OCI-LY3 (cell line): ENCODE measurements around the gene HPS1.

ENCODE experiments used
- H2AFZ ChIP-seq: fragments of 200-600, 300-600 bp; shearing (Covaris generic); 2 replicates; pipeline ENCODE4 v1.6.0; 2014; ENCODE audit warnings: antibody characterized with exemption, low read depth, low read length
- H3K27ac ChIP-seq: fragments of 200-600, 300-600 bp; sonication (generic); 2 replicates; pipeline ENCODE4 v1.5.1; 2014; ENCODE audit warnings: mild to moderate bottlenecking, low read length, moderate library complexity, mixed read lengths
- H3K27me3 ChIP-seq: fragments of 200-600, 300-600 bp; sonication (generic); 2 replicates; pipeline ENCODE4 v1.6.1; 2014; ENCODE audit warnings: low read depth, low read length, mixed read lengths
- H3K36me3 ChIP-seq: fragments of 200-600, 300-600 bp; sonication (generic); replicated peaks from 2 replicates; pipeline ENCODE3; 2014; ENCODE audit warnings: low read depth, low read length, mixed read lengths
- H3K4me1 ChIP-seq: fragments of 300-600, 200-600 bp; sonication (generic); 2 replicates; pipeline ENCODE4 v1.6.1; 2014; ENCODE audit warnings: low read length, mixed read lengths
- H3K4me2 ChIP-seq: fragments of 200-600, 300-600 bp; sonication (generic); 2 replicates; pipeline ENCODE4 v1.6.1; 2014; ENCODE audit warnings: low read length, mixed read lengths
- H3K4me3 ChIP-seq: fragments of 300-600, 200-600 bp; sonication (generic); 2 replicates; pipeline ENCODE4 v1.5.1; 2014; ENCODE audit warnings: antibody characterized with exemption, mild to moderate bottlenecking, low read length, moderate library complexity
- H3K79me2 ChIP-seq: fragments of 300-600, 200-600 bp; shearing (Covaris generic); 2 replicates; pipeline ENCODE4 v1.6.1; 2014; ENCODE audit warnings: mild to moderate bottlenecking, low read length, mixed read lengths
- H3K9ac ChIP-seq: fragments of 300-600, 200-600 bp; shearing (Covaris generic); 2 replicates; pipeline ENCODE4 v1.6.0; 2014; ENCODE audit warnings: mild to moderate bottlenecking, low read length, moderate library complexity
- H3K9me3 ChIP-seq: fragments of 200-600, 300-600 bp; shearing (Covaris generic); 2 replicates; pipeline ENCODE4 v1.6.1; 2014; ENCODE audit warnings: low read length, mixed read lengths; ENCODE audit not compliant: insufficient read depth
- H4K20me1 ChIP-seq: fragments of 200-600, 300-600 bp; sonication (generic); 2 replicates; pipeline ENCODE4 v1.6.1; 2016; ENCODE audit warnings: low read length, mixed read lengths; ENCODE audit not compliant: insufficient read depth
- EZH2phosphoT487 ChIP-seq: fragments of 200-600 bp; shearing (Covaris generic); IDR thresholded peaks from 2 replicates; pipeline ENCODE4 v1.6.1; 2018; ENCODE audit warnings: antibody characterized with exemption, mixed run types, low read depth
- TF ChIP-seq, protein P1 (sequence below): fragments of 200-600, 300-600 bp; sonication (generic); IDR thresholded peaks from 2 replicates; pipeline ENCODE4 v1.5.1; 2014; ENCODE audit warnings: antibody characterized with exemption, low read length, low read depth

Gene HPS1

DNA sequence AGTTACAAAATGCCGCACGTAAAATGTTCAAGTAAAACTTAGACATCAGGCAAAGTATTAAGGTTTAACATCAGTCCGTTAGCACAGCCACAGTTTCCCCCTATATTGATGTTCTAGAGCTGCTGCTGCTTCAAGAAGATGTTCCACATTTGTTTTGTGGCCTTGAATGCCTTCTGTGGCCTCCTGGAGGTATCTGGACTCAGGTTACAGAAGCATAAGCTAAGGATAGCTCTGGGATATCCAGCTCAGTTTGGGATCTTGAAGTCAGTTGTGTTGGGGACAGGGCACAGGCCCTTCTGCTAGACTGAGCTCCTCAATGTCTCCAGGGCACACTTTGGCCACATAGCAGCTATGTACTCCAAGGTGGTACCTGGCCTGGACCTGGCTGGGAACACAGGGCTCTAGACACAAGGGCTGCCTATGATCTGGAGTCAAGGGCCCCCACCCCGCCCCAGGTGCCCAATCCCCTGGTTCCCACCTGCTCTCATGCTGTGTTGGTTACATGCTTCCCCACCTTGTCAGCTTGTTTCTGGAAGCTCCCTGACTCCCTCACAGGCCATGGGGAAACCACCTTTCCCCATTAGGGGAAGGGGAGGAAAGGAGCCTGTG lies 36.5 kb downstream of the HPS1 start:
- Histone ChIP-seq H3K27me3 (no peaks in the 10 kb centered on the region), H3K27ac (no peak overlapping the region), H3K79me2 (no peaks in the 10 kb centered on the region), H4K20me1 (no peaks in the 10 kb centered on the region), H3K36me3 (no peaks in the 10 kb centered on the region), H3K4me2 (no peak overlapping the region), H3K4me3 (no peak overlapping the region), H3K4me1 (peaks cover 37% of the 10 kb centered on the region), H3K9ac (no peak overlapping the region), H2AFZ (no peak overlapping the region), H3K9me3 (no peaks in the 10 kb centered on the region)
- TF ChIP-seq, protein P1, sequence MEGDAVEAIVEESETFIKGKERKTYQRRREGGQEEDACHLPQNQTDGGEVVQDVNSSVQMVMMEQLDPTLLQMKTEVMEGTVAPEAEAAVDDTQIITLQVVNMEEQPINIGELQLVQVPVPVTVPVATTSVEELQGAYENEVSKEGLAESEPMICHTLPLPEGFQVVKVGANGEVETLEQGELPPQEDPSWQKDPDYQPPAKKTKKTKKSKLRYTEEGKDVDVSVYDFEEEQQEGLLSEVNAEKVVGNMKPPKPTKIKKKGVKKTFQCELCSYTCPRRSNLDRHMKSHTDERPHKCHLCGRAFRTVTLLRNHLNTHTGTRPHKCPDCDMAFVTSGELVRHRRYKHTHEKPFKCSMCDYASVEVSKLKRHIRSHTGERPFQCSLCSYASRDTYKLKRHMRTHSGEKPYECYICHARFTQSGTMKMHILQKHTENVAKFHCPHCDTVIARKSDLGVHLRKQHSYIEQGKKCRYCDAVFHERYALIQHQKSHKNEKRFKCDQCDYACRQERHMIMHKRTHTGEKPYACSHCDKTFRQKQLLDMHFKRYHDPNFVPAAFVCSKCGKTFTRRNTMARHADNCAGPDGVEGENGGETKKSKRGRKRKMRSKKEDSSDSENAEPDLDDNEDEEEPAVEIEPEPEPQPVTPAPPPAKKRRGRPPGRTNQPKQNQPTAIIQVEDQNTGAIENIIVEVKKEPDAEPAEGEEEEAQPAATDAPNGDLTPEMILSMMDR, result no peak
- no peak for TF ChIP-seq EZH2phosphoT487

DNA sequence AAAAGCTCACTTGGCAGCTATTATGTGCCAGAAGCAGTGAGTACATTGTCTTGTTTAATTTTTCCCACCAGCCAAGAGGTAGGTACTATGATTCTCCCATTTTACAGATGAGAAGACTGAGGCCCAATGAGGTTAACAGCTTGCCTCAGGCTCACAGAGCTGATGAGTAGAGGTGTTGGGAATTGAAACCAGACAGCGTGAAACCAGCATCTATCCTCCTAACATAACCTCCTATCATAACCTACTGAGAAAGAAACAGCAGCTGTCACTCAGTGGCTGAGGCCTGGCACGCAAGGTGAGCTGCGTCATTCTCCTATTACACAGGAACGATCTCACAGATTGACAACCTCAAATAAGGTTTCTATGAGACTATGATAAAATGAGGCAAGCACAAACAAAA lies 37.9 kb downstream of the HPS1 start:
- no peaks in the 10 kb centered on the region for H3K79me2 ChIP-seq
- H3K4me2 ChIP-seq, result no peak overlapping the region; the same call in 1 of the 2 replicates
- H4K20me1 ChIP-seq, result no peaks in the 10 kb centered on the region
- no peak overlapping the region for H3K4me3 ChIP-seq
- no peaks in the 10 kb centered on the region for H3K9me3 ChIP-seq
- peaks cover 49% of the 10 kb centered on the region for H3K4me1 ChIP-seq
- no peak overlapping the region for H2AFZ ChIP-seq
- no peak overlapping the region for H3K27ac ChIP-seq
- H3K9ac ChIP-seq, result no peak overlapping the region
- no peak for TF ChIP-seq EZH2phosphoT487
- TF ChIP-seq, protein P1, result no peak
- H3K36me3 ChIP-seq, result no peaks in the 10 kb centered on the region
- H3K27me3 ChIP-seq, result no peaks in the 10 kb centered on the region

DNA sequence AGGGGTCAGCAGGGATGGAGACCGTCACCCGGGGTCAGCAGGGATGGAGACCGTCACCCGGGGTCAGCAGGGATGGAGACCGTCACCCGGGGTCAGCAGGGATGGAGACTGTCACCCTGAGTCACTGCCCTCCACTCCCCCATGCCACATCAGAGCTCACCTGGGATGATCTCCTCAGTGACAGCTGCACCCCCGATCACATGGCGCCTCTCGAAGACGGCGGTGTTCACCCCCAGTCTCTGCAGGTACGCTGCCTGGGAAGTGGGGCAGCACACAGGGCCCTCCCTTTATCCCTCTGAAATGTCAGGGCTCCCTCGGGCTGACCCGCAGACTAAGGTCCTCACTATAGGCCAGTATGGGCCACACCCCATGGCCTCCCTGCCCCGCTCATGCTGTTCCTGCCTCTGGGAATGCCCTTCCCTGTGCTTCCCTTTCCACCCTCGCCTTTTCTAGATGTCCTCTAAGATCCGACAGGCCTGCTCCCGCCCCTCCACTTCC lies 38.9 kb downstream of the HPS1 start:
- Histone ChIP-seq H3K27me3 (no peaks in the 10 kb centered on the region), H3K4me2 (no peak overlapping the region), H3K9me3 (no peaks in the 10 kb centered on the region), H3K27ac (no peak overlapping the region), H3K79me2 (no peaks in the 10 kb centered on the region), H3K9ac (no peak overlapping the region), H3K4me3 (no peak overlapping the region), H3K4me1 (peaks cover 59% of the 10 kb centered on the region), H2AFZ (no peak overlapping the region), H4K20me1 (no peaks in the 10 kb centered on the region), H3K36me3 (no peaks in the 10 kb centered on the region)
- TF ChIP-seq, protein P1, result no peak
- no peak for TF ChIP-seq EZH2phosphoT487

DNA sequence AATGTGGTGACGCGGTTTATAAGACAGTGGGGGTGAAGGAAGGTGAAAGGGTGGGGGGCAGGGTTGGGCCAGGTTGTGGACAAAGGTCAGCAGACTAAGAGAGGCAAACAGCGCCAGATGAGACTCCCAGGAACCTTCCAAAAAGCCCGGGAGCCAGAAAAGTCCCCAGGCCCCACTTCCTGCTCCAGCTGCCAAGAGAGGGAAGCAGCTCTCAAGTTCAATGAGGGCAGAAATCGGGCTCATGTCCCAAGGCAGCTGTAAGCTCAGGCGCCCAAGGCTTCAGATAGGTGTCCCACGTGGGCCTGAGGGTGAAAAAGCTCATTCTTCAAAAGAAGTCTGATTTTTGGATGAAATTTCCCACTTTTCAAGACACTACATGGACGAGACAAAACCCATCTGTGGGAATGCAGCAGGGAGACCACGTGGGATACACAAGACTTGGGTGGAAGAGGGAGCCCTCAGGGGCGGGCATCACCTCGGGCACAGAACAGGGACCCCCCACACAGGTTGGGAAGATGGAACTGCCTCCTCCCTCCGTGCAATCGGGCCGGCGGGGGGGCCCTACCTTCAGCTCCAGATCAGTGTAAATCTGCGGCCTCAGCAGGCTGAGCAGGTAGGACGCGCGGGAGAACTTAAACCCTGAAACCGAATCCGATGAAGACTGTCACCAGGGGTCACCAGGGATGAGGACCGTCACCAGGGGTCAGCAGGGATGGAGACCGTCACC lies 39.6 kb downstream of the HPS1 start:
- H3K27ac ChIP-seq, result no peak overlapping the region
- no peaks in the 10 kb centered on the region for H4K20me1 ChIP-seq
- no peak overlapping the region for H3K4me2 ChIP-seq
- H3K4me1 ChIP-seq, result peaks cover 63% of the 10 kb centered on the region
- no peaks in the 10 kb centered on the region for H3K9me3 ChIP-seq
- H3K4me3 ChIP-seq, result no peak overlapping the region
- H3K9ac ChIP-seq, result no peak overlapping the region
- H3K27me3 ChIP-seq, result no peaks in the 10 kb centered on the region
- no peaks in the 10 kb centered on the region for H3K79me2 ChIP-seq
- H3K36me3 ChIP-seq, result no peaks in the 10 kb centered on the region
- H2AFZ ChIP-seq, result no peak overlapping the region
- TF ChIP-seq, protein P1, result no peak
- TF ChIP-seq EZH2phosphoT487, result no peak
